ENCODE results near the gene DDI2.

DNA sequence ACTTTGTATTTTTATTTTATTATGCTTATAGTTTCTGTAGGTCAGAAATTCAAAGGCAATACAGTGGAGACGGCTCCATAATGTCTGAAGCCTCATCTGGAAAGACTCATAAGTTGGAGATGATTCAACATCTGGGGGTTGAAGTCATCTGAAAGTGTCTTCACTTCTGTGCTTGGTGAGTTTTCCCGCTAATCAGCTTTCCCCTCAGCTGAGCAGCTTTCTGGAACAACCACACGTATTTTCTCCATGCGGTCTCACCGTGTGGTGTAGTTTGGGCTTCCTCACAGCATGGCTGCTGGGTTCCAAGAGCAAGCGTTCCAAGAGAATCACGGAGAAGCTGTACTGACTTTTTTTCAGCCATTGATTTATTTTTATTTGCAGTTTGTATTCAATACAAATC is 7.6 kb upstream of the DDI2 start:
- TF ChIP-seq, protein P1, sequence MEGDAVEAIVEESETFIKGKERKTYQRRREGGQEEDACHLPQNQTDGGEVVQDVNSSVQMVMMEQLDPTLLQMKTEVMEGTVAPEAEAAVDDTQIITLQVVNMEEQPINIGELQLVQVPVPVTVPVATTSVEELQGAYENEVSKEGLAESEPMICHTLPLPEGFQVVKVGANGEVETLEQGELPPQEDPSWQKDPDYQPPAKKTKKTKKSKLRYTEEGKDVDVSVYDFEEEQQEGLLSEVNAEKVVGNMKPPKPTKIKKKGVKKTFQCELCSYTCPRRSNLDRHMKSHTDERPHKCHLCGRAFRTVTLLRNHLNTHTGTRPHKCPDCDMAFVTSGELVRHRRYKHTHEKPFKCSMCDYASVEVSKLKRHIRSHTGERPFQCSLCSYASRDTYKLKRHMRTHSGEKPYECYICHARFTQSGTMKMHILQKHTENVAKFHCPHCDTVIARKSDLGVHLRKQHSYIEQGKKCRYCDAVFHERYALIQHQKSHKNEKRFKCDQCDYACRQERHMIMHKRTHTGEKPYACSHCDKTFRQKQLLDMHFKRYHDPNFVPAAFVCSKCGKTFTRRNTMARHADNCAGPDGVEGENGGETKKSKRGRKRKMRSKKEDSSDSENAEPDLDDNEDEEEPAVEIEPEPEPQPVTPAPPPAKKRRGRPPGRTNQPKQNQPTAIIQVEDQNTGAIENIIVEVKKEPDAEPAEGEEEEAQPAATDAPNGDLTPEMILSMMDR (IDR thresholded peaks at IDR 0.05; ENCODE audit: poor library complexity) = no peak
- TF ChIP-seq EZH2 (IDR thresholded peaks at IDR 0.05; ENCODE audit: borderline replicate concordance) (no peak), EZH2phosphoT487 (IDR thresholded peaks at IDR 0.05; ENCODE audit: low read depth, severe bottlenecking, unreplicated experiment) (no peak)
